Spleen (tissue), 11 donors: ENCODE results near the gene COL21A1. TPM values are rescaled to one million over a fixed set of nuclear protein-coding genes. Genes with fewer than 3 reads are reported as not detected.

Experiments
- DNase-seq: peaks from one replicate; pipeline ENCODE4 v3.0.0-alpha.2; 2020
- H3K27ac ChIP-seq, 8 donors: fragments of 200-600 bp; sonication (generic) in 7 of 8; 1 replicate in 4 of 8; 2 replicates in 4 of 8; pipeline versions ENCODE4 v1.5.0 to v1.8.0; 2016 to 2021; ENCODE audit warnings: inconsistent platforms in 4 of 8, mild to moderate bottlenecking in 4 of 8, moderate library complexity in 1 of 8
- H3K27me3 ChIP-seq, 7 donors: fragments of 200-600 bp; sonication (generic) in 6 of 7; replicated peaks in 1 of 7; 1 replicate in 4 of 7; 2 replicates in 3 of 7; pipeline versions ENCODE4 v1.5.0 to v1.8.0; 2016 to 2021; ENCODE audit warnings: inconsistent platforms in 3 of 7, mild to moderate bottlenecking in 1 of 7
- H3K36me3 ChIP-seq, 6 donors: fragments of 200-600 bp; sonication (generic) in 5 of 6; 1 replicate in 4 of 6; 2 replicates in 2 of 6; pipeline versions ENCODE4 v1.5.0 to v1.8.0; 2016 to 2021; ENCODE audit warnings: inconsistent platforms in 2 of 6
- H3K4me1 ChIP-seq, 6 donors: fragments of 200-600 bp; sonication (generic) in 5 of 6; 1 replicate in 3 of 6; 2 replicates in 3 of 6; pipeline versions ENCODE4 v1.5.0 to v1.8.0; 2016 to 2021; ENCODE audit warnings: inconsistent platforms in 3 of 6
- H3K4me3 ChIP-seq, 8 donors: fragments of 200-600 bp; sonication (generic) in 7 of 8; 1 replicate in 4 of 8; 2 replicates in 4 of 8; pipeline versions ENCODE4 v1.5.0 to v1.8.0; 2016 to 2021; ENCODE audit warnings: inconsistent platforms in 4 of 8, mild to moderate bottlenecking in 4 of 8, moderate library complexity in 2 of 8
- H3K9me3 ChIP-seq, 8 donors: fragments of 200-600 bp; sonication (generic) in 7 of 8; 1 replicate in 4 of 8; 2 replicates in 4 of 8; pipeline versions ENCODE4 v1.5.0 to v1.8.0; 2016 to 2021; ENCODE audit warnings: inconsistent platforms in 4 of 8
- POLR2A ChIP-seq, 3 donors: fragments of 450-650 bp; IDR thresholded peaks; one replicate each; pipeline ENCODE4 v1.5.1; 2017; ENCODE audit warnings: antibody characterized with exemption in 3 of 3, mild to moderate bottlenecking in 1 of 3
- POLR2AphosphoS5 ChIP-seq, 3 donors: sonication (generic); formaldehyde crosslinking; IDR thresholded peaks; one replicate each; pipeline ENCODE4 v1.5.1; 2017; ENCODE audit warnings: antibody characterized with exemption in 3 of 3
- WGBS, 5 donors: extraction: QIAGEN DNeasy Blood & Tissue Kit in 3 of 5; methylation state at CpG; one replicate each; pipeline versions ENCODE4 v1.1.5 to v1.1.7; 2013 to 2018; 5-methylcytosine and 5-hydroxymethylcytosine counted together
- intact Hi-C: fragments of 100-400 bp; cut with DNase I; formaldehyde crosslinking; loops from one replicate; pipeline ENCODE4 v1.15.0; 2023; ENCODE audit warnings: low total_unique reads
- polyA plus RNA-seq, 3 donors: library from polyadenylated mRNA; stranded (reverse); fragments of 200-250 nt; gene quantifications; one replicate each; pipeline ENCODE4 v1.2.1, GENCODE V29; 2013
- total RNA-seq, 7 donors: library from RNA; depleted of rRNA in 3 of 7; stranded (reverse); fragments of >200 nt in 3 of 7; fragmentation: NEBNext Ultra II Directional in 4 of 7; extraction: Animal tissue kit (Norgen Biotek cat#: 25700) in 4 of 7; gene quantifications; one replicate each; pipeline versions ENCODE4 v1.1.0 to v1.2.1, GENCODE V29; 2016 to 2021
- TF ChIP-seq, protein P1 (sequence below), 11 experiments: fragments of 200-600 bp in 7 of 11; fragments of 450-650 bp in 4 of 11; sonication (generic) in 4 of 11; IDR thresholded peaks in 8 of 11; conservative IDR thresholded peaks in 3 of 11; 1 replicate in 7 of 11; 2 replicates in 4 of 11; pipeline versions ENCODE4 v1.4.0 to v1.8.0; 2016 to 2021; ENCODE audit warnings: antibody characterized with exemption in 11 of 11, inconsistent platforms in 4 of 11, mild to moderate bottlenecking in 1 of 11
- donor health status: healthy with polysubstance abuse.
- donor health status: DM: no; HTN: no; CAD: no; lungs with moderate emphysema.
- donor health status: DM: no; HTN: no; CAD: no.
- donor health status: Bipolar disorder and iron deficiency.
- donor health status: healthy.
- donor health status: DM: no; HTN: no; CAD: no.
- donor health status: DM: yes; HTN: yes; CAD: no.

Gene COL21A1
- total and polyA plus RNA-seq, 10 donors = 0.13 to 2.9 (median 0.60) TPM

GRCh38 chr6:56055081-56055704 lies 192.2 kb downstream of the COL21A1 start:
- H3K9me3 ChIP-seq = peaks cover 0 to 6% (median 0%) of the 10 kb centered on the region in 8 donors
- H3K27ac ChIP-seq = no peak overlapping the region
- intact Hi-C loops = no loop called here
- H3K27me3 ChIP-seq = no peaks in the 10 kb centered on the region
- WGBS, 5 donors = 85 to 95% (median 88%) methylated on average over 7 of the region's 7 CpGs
- H3K4me3 ChIP-seq = no peak overlapping the region
- TF ChIP-seq, protein P1, sequence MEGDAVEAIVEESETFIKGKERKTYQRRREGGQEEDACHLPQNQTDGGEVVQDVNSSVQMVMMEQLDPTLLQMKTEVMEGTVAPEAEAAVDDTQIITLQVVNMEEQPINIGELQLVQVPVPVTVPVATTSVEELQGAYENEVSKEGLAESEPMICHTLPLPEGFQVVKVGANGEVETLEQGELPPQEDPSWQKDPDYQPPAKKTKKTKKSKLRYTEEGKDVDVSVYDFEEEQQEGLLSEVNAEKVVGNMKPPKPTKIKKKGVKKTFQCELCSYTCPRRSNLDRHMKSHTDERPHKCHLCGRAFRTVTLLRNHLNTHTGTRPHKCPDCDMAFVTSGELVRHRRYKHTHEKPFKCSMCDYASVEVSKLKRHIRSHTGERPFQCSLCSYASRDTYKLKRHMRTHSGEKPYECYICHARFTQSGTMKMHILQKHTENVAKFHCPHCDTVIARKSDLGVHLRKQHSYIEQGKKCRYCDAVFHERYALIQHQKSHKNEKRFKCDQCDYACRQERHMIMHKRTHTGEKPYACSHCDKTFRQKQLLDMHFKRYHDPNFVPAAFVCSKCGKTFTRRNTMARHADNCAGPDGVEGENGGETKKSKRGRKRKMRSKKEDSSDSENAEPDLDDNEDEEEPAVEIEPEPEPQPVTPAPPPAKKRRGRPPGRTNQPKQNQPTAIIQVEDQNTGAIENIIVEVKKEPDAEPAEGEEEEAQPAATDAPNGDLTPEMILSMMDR (IDR thresholded peaks at IDR 0.05 in 8 of 11, conservative IDR thresholded peaks at IDR 0.05 in 3 of 11) = no peak
- TF ChIP-seq POLR2A (IDR thresholded peaks at IDR 0.05) (no peak), POLR2AphosphoS5 (IDR thresholded peaks at IDR 0.05) (no peak)
- DNase-seq = no peak
- no peaks in the 10 kb centered on the region for H3K36me3 ChIP-seq
- H3K4me1 ChIP-seq = no peaks in the 10 kb centered on the region

DNA sequence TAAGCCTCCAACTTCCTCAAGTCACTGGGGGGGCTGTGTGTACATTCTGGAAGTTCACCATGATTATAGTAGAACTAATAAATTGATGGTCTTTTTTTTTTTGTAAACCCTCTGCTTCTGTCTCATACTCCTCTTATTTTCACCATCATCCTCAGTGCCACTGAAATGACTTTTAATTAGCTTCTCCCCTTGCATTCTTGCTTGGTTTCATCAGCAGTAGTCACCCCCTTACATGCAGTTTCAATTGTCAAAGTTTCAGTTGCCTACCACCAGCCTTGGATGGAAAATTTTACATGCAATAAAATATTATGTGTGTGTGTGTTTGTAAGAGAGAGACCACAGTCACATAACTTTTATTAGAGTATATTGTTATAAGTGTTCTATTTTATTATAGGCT lies 196.2 kb downstream of the COL21A1 start:
- no peak for DNase-seq
- H3K4me1 ChIP-seq = peaks cover 0 to 5% (median 0%) of the 10 kb centered on the region in 6 donors
- TF ChIP-seq, protein P1 (IDR thresholded peaks at IDR 0.05 in 8 of 11, conservative IDR thresholded peaks at IDR 0.05 in 3 of 11) = no peak
- TF ChIP-seq POLR2A (IDR thresholded peaks at IDR 0.05) (no peak), POLR2AphosphoS5 (IDR thresholded peaks at IDR 0.05) (no peak)
- peaks cover 0 to 6% (median 0%) of the 10 kb centered on the region in 8 donors for H3K9me3 ChIP-seq
- H3K27me3 ChIP-seq = no peaks in the 10 kb centered on the region
- H3K27ac ChIP-seq = no peak overlapping the region
- intact Hi-C loops = no loop called here
- H3K36me3 ChIP-seq = no peaks in the 10 kb centered on the region
- no peak overlapping the region for H3K4me3 ChIP-seq

- no peak overlapping the region for H3K4me3 ChIP-seq
Observed at GRCh38 chr6:56050530-56051201, 196.7 kb downstream of the COL21A1 start.

DNA sequence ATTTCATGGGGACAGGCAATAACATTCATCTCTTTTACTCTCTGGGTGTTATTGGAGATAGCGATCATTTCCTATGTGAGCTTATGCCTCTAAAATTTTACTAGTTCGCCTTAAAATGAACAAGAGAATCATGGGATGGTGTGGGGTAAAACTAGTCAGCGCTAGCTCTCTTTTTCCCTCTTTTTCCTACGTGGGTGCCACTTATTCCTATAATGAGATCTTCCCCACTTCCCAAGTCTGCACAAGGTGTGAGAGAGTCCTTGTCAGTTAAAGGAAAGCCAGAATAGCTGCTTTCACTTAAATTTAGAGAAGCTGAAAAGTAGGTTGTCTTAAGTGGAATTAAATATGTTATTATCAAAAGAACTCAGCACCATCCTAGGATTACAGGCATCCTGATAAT lies 198.8 kb downstream of the COL21A1 start:
- intact Hi-C loops = no loop called here
- TF ChIP-seq POLR2A (IDR thresholded peaks at IDR 0.05) (no peak), POLR2AphosphoS5 (IDR thresholded peaks at IDR 0.05) (no peak)
- TF ChIP-seq, protein P1 (IDR thresholded peaks at IDR 0.05 in 8 of 11, conservative IDR thresholded peaks at IDR 0.05 in 3 of 11) = no peak
- no peaks in the 10 kb centered on the region for H3K9me3 ChIP-seq
- 82 to 96% (median 87%) methylated on average over 4 of the region's 4 CpGs for WGBS, 5 donors
- no peak overlapping the region for H3K4me3 ChIP-seq
- no peak for DNase-seq
- no peaks in the 10 kb centered on the region for H3K36me3 ChIP-seq
- H3K27ac ChIP-seq = no peak overlapping the region
- H3K4me1 ChIP-seq = peaks cover 0 to 6% (median 0%) of the 10 kb centered on the region in 6 donors
- no peaks in the 10 kb centered on the region for H3K27me3 ChIP-seq

More at GRCh38 chr6:56050530-56051201, 196.7 kb downstream of the COL21A1 start:
- Histone ChIP-seq H3K4me1 (peaks cover 0 to 6% (median 0%) of the 10 kb centered on the region in 6 donors), H3K27ac (no peak overlapping the region), H3K36me3 (no peaks in the 10 kb centered on the region), H3K27me3 (no peaks in the 10 kb centered on the region), H3K9me3 (peaks cover 0 to 5% (median 0%) of the 10 kb centered on the region in 8 donors)
- TF ChIP-seq POLR2AphosphoS5 (IDR thresholded peaks at IDR 0.05) (no peak), POLR2A (IDR thresholded peaks at IDR 0.05) (no peak)
- TF ChIP-seq, protein P1 (IDR thresholded peaks at IDR 0.05 in 8 of 11, conservative IDR thresholded peaks at IDR 0.05 in 3 of 11) = no peak
- WGBS, 5 donors = 81 to 89% (median 86%) methylated on average over 3 of the region's 3 CpGs
- intact Hi-C loops = no loop called here
- no peak for DNase-seq
